ENCODE measurements around the gene SSR3. TPM values are rescaled to one million over a fixed set of nuclear protein-coding genes. Genes with fewer than 3 reads are reported as not detected.
"Not testable (repeated sequence)": the region's sequence is repeated elsewhere in the genome, so short reads cannot be mapped to it uniquely, and the experiment has no call there.

SSR3 gene
- total RNA-seq, 4 donors from 2014 or later = 99.6 to 308 (median 165) TPM

DNA sequence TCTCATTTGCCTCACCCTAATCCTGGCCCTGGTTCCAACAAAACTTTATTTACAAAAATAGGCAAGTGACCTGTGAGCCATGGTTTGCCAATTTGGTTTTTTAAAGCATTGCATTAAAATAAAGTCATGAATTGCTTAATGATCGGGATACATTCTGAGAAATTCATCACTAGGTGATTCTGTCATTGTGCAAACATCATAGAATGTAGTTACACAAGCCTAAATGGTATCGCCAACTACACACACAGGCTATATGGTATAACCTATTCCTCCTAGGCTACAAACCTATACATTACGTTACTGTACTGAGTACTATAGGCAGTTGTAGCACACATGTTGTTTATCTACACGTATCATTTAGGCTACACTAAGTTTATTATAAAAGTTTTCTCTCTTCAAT is 45.9 kb upstream of the SSR3 start:
- H3K4me3 ChIP-seq = no peak overlapping the region
- H3K4me1 ChIP-seq = peaks cover 0 to 41% (median 5%) of the 10 kb centered on the region in 3 donors
- no peak overlapping the region for H3K27ac ChIP-seq
- H3K36me3 ChIP-seq = no peaks in the 10 kb centered on the region
- 87 to 88% methylated on average over 4 of the region's 4 CpGs for WGBS, 2 donors (ENCODE audit: low coverage in 1 of 2)
- TF ChIP-seq CTCF (IDR thresholded peaks at IDR 0.05) (no peak), EP300 (IDR thresholded peaks at IDR 0.05) (no peak), POLR2AphosphoS5 (IDR thresholded peaks at IDR 0.05) (no peak), POLR2A (IDR thresholded peaks at IDR 0.05) (no peak)
- H3K27me3 ChIP-seq = no peaks in the 10 kb centered on the region
- H3K9me3 ChIP-seq = no peaks in the 10 kb centered on the region
- ATAC-seq = no peak

DNA sequence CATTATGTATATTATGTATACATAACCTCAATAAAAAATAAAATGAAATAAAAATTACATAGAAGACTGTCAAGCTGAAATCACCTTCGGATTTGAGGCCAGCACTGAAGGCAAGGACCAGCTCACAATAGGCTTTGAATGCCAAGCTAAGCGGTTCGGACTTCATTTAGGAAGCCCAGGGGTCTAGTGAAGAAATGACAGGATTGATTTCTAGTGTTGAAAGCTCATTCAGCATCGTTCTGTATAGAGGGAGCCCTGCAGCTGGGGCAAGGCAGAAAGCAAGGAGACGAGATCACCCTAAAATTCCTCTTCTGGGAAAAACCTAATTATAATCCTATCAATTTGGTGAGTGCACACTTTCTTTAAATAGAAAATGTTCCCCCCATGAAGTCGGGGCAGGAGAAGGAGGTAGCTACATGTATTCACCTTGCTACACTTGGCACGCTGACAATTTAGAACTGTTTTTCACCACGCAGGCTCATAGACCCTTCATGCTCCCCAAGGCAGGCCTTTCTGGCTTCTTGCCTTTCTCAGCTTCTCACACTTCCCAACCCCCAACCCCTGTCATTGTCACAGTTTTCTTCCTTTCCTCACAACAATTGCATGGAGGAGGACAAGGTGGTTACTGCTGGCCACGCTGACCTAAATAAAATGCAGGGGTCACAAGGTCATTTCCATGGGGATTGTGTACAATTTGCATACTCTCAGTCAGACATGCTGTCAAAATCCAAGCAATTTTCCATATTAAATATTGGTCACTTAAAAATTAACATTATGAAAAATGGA is 44.4 kb upstream of the SSR3 start:
- TF ChIP-seq EP300 (IDR thresholded peaks at IDR 0.05) (no peak), POLR2A (IDR thresholded peaks at IDR 0.05) (no peak), POLR2AphosphoS5 (IDR thresholded peaks at IDR 0.05) (no peak), CTCF (IDR thresholded peaks at IDR 0.05) (no peak)
- H3K4me3 ChIP-seq = no peak overlapping the region
- no peaks in the 10 kb centered on the region for H3K27me3 ChIP-seq
- no peaks in the 10 kb centered on the region for H3K9me3 ChIP-seq
- peak overlapping the region in 2 of 4 donors; percentile 68 to 75 for H3K27ac ChIP-seq
- ATAC-seq = no peak
- 69 to 71% methylated on average over 9 of the region's 9 CpGs for WGBS, 2 donors (ENCODE audit: low coverage in 1 of 2)
- peaks cover 0 to 27% (median 3%) of the 10 kb centered on the region in 3 donors for H3K4me1 ChIP-seq
- H3K36me3 ChIP-seq = no peaks in the 10 kb centered on the region

GRCh38 chr3:156598413-156598812 is 43.5 kb upstream of the SSR3 start:
- Histone ChIP-seq H3K27ac (peak overlapping the region; percentile 53 to 75 (median 62)), H3K27me3 (no peaks in the 10 kb centered on the region), H3K4me1 (peaks cover 0 to 23% (median 8%) of the 10 kb centered on the region in 3 donors), H3K36me3 (no peaks in the 10 kb centered on the region), H3K4me3 (no peak overlapping the region), H3K9me3 (no peaks in the 10 kb centered on the region)
- peak; percentile 65 for ATAC-seq
- TF ChIP-seq CTCF (IDR thresholded peaks at IDR 0.05) (no peak), POLR2AphosphoS5 (IDR thresholded peaks at IDR 0.05) (no peak), POLR2A (IDR thresholded peaks at IDR 0.05) (no peak), EP300 (IDR thresholded peaks at IDR 0.05) (no peak)
- 75 to 88% methylated on average over 6 of the region's 6 CpGs for WGBS, 2 donors (ENCODE audit: low coverage in 1 of 2)

GRCh38 chr3:156594219-156594683 is 39.3 kb upstream of the SSR3 start:
- peak overlapping the region in 1 of 4 donors; percentile 1 for H3K27ac ChIP-seq
- no peaks in the 10 kb centered on the region for H3K9me3 ChIP-seq
- no peaks in the 10 kb centered on the region for H3K27me3 ChIP-seq
- peaks cover 0 to 16% (median 8%) of the 10 kb centered on the region in 3 donors for H3K4me1 ChIP-seq
- H3K4me3 ChIP-seq = no peak overlapping the region
- ATAC-seq = no peak
- no peak for TF ChIP-seq CTCF (IDR thresholded peaks at IDR 0.05)
- TF ChIP-seq EP300 (IDR thresholded peaks at IDR 0.05) = no peak
- no peak for TF ChIP-seq POLR2AphosphoS5 (IDR thresholded peaks at IDR 0.05)
- no peak for TF ChIP-seq POLR2A (IDR thresholded peaks at IDR 0.05)
- 29 to 35% methylated on average over 6 to 7 of the region's 7 CpGs for WGBS, 2 donors (ENCODE audit: low coverage in 1 of 2)
- H3K36me3 ChIP-seq = no peaks in the 10 kb centered on the region

DNA sequence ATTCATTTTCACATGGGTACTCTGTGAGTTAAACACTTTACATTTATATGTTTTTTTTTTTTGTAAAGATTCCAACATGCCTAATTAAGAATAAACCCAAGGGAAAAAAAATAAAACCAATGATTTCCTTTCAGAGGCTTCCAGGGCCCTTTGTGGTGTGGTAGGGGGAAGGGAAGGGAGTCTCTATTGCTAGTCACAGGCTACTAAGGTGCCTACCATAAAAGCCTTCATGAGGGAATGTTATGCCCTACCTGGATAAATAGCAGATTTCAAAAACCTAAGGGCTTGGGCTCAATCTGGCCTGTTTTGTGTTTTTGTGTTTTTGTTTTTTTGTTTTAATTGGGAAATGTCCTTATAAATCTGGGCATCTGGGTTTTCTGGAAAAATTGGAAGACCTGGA is 38.9 kb upstream of the SSR3 start:
- Histone ChIP-seq H3K4me3 (no peak overlapping the region), H3K27me3 (no peaks in the 10 kb centered on the region), H3K9me3 (no peaks in the 10 kb centered on the region), H3K27ac (peak overlapping the region in 1 of 4 donors; percentile 1), H3K36me3 (no peaks in the 10 kb centered on the region), H3K4me1 (peaks cover 0 to 12% (median 8%) of the 10 kb centered on the region in 3 donors)
- no peak for ATAC-seq
- TF ChIP-seq POLR2A (IDR thresholded peaks at IDR 0.05) = no peak
- TF ChIP-seq CTCF (IDR thresholded peaks at IDR 0.05) = no peak
- TF ChIP-seq POLR2AphosphoS5 (IDR thresholded peaks at IDR 0.05) = no peak
- no peak for TF ChIP-seq EP300 (IDR thresholded peaks at IDR 0.05)

- not testable (repeated sequence) for H3K4me3 ChIP-seq, H3K27me3 ChIP-seq, H3K4me1 ChIP-seq, ATAC-seq, H3K27ac ChIP-seq, H3K9me3 ChIP-seq, H3K36me3 ChIP-seq
- 91 to 100% methylated on average over 1 to 4 of the region's 5 CpGs for WGBS, 2 donors (ENCODE audit: low coverage in 1 of 2)
These were observed 34.9 kb upstream of the SSR3 start for GRCh38 chr3:156589806-156590205.

All from gastroesophageal sphincter (tissue), 4 donors.